Loucy (cell line): ENCODE results near the gene CTNS.

ENCODE experiments used
- EZH2phosphoT487 ChIP-seq: fragments of 200-600 bp; IDR thresholded peaks from 2 replicates; pipeline ENCODE4 v1.6.1; 2018; ENCODE audit warnings: antibody characterized with exemption, mild to moderate bottlenecking, moderate library complexity, borderline replicate concordance
- TF ChIP-seq, protein P1 (sequence below): fragments of 200-600 bp; sonication (generic); conservative IDR thresholded peaks from 2 replicates; pipeline ENCODE4 v1.5.1; 2014; ENCODE audit warnings: mild to moderate bottlenecking, antibody characterized with exemption, low read length

DNA sequence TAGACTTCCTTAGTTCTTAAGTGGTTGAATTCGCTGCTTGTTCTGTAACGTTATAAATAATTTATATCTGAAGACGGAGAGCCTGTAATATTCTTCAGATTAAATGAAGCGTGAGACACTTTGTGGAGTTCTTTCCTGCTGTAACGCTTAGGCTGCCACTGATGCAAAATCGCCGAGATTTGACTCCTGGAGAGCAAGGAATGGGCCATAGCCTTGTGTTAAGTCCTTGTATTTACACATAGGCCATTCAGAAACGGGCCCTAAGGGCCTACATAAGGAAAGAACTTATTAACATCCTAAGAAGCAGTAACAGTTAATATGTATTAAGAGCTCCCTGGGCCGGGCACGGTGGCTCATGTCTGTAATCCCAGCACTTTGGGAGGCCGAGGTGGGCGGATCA is 33.0 kb downstream of the CTNS start:
- TF ChIP-seq, protein P1, sequence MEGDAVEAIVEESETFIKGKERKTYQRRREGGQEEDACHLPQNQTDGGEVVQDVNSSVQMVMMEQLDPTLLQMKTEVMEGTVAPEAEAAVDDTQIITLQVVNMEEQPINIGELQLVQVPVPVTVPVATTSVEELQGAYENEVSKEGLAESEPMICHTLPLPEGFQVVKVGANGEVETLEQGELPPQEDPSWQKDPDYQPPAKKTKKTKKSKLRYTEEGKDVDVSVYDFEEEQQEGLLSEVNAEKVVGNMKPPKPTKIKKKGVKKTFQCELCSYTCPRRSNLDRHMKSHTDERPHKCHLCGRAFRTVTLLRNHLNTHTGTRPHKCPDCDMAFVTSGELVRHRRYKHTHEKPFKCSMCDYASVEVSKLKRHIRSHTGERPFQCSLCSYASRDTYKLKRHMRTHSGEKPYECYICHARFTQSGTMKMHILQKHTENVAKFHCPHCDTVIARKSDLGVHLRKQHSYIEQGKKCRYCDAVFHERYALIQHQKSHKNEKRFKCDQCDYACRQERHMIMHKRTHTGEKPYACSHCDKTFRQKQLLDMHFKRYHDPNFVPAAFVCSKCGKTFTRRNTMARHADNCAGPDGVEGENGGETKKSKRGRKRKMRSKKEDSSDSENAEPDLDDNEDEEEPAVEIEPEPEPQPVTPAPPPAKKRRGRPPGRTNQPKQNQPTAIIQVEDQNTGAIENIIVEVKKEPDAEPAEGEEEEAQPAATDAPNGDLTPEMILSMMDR = no peak
- no peak for TF ChIP-seq EZH2phosphoT487
